Upper lobe of right lung (tissue), 1 donor: Measurements from ENCODE around the gene OSBPL10. TPM values are rescaled to one million over a fixed set of nuclear protein-coding genes. Genes with fewer than 3 reads are reported as not detected.

Source experiments
- ATAC-seq: fragments of 200-7000 bp; cut with Tn5 transposase; one replicate; pipeline ENCODE4 v1.9.1; 2020; ENCODE audit warnings: mild to moderate bottlenecking, moderate library complexity
- DNase-seq: peaks from one replicate; pipeline ENCODE4 v3.0.0-alpha.2; 2020
- H3K27ac ChIP-seq: fragments of 200-600 bp; one replicate; pipeline ENCODE4 v1.8.0; 2022
- H3K27me3 ChIP-seq: fragments of 200-600 bp; one replicate; pipeline ENCODE4 v1.8.0; 2022; ENCODE audit warnings: mild to moderate bottlenecking
- H3K36me3 ChIP-seq: fragments of 200-600 bp; one replicate; pipeline ENCODE4 v1.8.0; 2022
- H3K4me1 ChIP-seq: fragments of 200-600 bp; one replicate; pipeline ENCODE4 v1.8.0; 2022
- H3K4me3 ChIP-seq: fragments of 200-600 bp; one replicate; pipeline ENCODE4 v1.8.0; 2022; ENCODE audit warnings: mild to moderate bottlenecking
- H3K9me3 ChIP-seq: fragments of 200-600 bp; one replicate; pipeline ENCODE4 v1.8.0; 2022
- intact Hi-C: fragments of 100-400 bp; cut with DNase I; formaldehyde crosslinking; loops from one replicate; pipeline ENCODE4 v1.11.0; 2022
- total RNA-seq: library from RNA; stranded (reverse); fragmentation: NEBNext Ultra II Directional; extraction: Animal tissue kit (Norgen Biotek cat#: 25700); gene quantifications from one replicate; pipeline ENCODE4 v1.2.1, GENCODE V29; 2021
- TF ChIP-seq, protein P1 (sequence below): fragments of 200-600 bp; IDR thresholded peaks from one replicate; pipeline ENCODE4 v1.8.0; 2022; ENCODE audit warnings: antibody characterized with exemption
- donor health status: DM: no; HTN: yes; CAD: no; lungs with severe emphysema.

Gene OSBPL10
- total RNA-seq, 1 donor from 2014 or later, result 30.8 TPM

DNA sequence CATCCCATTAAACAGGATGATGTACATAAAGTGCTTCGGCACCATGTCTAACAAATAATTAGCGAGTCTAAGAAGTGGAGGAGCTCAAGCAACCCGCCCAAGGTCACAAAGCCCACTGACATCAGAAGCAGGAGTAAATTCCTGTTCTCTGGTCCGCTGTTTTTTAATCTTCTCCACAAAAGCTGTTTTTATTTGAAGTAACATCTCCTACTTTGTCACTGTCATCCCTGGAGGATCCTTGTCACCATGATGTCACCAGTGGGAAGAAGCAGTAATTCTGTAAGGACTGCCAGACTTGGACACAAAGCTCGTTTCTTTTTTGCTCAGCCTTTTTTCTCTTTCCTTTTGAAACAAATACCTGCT is 232.1 kb downstream of the OSBPL10 start:
- ATAC-seq, result no peak
- Histone ChIP-seq H3K27ac (no peak overlapping the region), H3K9me3 (no peaks in the 10 kb centered on the region), H3K4me1 (peaks cover under 1% of the 10 kb centered on the region), H3K4me3 (no peak overlapping the region), H3K36me3 (no peaks in the 10 kb centered on the region), H3K27me3 (no peaks in the 10 kb centered on the region)
- no peak for DNase-seq
- TF ChIP-seq, protein P1, sequence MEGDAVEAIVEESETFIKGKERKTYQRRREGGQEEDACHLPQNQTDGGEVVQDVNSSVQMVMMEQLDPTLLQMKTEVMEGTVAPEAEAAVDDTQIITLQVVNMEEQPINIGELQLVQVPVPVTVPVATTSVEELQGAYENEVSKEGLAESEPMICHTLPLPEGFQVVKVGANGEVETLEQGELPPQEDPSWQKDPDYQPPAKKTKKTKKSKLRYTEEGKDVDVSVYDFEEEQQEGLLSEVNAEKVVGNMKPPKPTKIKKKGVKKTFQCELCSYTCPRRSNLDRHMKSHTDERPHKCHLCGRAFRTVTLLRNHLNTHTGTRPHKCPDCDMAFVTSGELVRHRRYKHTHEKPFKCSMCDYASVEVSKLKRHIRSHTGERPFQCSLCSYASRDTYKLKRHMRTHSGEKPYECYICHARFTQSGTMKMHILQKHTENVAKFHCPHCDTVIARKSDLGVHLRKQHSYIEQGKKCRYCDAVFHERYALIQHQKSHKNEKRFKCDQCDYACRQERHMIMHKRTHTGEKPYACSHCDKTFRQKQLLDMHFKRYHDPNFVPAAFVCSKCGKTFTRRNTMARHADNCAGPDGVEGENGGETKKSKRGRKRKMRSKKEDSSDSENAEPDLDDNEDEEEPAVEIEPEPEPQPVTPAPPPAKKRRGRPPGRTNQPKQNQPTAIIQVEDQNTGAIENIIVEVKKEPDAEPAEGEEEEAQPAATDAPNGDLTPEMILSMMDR, result no peak
- intact Hi-C loops, result no loop called here

DNA sequence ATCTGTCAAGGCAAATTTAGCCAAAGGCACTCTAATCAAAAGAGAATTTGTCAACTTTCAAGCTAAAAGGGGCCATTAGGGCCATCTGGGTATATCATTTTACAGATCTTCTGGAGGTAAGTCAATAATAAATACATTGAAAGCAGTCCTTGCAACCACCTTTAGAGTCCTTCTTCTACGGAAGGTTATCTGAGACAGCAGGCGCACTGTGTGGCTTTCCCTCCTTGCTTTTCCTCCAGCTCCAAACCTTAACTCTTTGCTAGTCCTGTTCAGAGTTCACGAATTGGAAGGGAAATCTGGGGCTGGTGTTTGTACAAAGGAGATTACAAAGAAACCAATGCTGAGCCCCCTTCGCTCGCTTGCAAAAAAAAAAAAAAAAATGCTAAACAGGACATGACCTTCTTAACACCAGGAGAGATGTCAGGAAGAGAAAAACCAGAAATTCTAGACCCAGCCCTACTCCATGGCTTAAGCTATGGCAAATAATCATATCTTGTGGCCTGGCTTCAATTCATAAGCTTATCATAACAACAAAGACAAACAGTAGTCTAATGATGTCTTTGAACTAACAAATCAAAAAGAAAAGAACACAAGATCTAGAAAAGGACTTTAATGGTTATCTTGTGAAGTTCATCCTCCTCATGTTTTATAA is 232.7 kb downstream of the OSBPL10 start:
- no peak overlapping the region for H3K4me3 ChIP-seq
- no peak overlapping the region for H3K27ac ChIP-seq
- H3K36me3 ChIP-seq, result no peaks in the 10 kb centered on the region
- peaks cover 3% of the 10 kb centered on the region for H3K4me1 ChIP-seq
- H3K9me3 ChIP-seq, result no peaks in the 10 kb centered on the region
- no peak for DNase-seq
- ATAC-seq, result no peak
- TF ChIP-seq, protein P1, result no peak
- H3K27me3 ChIP-seq, result no peaks in the 10 kb centered on the region
- intact Hi-C loops, result no loop called here

DNA sequence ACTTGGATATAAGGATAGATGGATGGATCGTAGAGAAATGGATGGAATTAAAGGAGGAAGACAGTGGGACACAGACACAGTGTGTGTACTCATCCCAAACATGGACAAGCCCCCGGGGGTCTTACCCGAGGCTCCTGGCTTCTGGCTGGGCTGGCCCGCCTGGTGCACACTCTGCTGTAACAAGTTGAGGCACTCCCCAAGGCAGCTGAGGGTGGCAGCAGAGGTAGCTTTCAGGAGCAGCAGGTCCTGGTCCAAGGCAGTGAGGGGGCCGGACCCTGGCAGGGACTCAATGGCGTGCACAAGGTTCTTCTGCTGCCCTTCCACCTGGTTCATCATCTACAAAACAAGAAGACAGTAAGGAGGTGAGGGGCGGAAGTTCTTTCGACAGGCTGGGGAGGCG is 233.3 kb downstream of the OSBPL10 start:
- no peaks in the 10 kb centered on the region for H3K9me3 ChIP-seq
- H3K4me3 ChIP-seq, result no peak overlapping the region
- ATAC-seq, result peak; percentile 19
- intact Hi-C loops, result no loop called here
- DNase-seq, result no peak
- no peak overlapping the region for H3K27ac ChIP-seq
- H3K4me1 ChIP-seq, result peaks cover 3% of the 10 kb centered on the region
- TF ChIP-seq, protein P1, result no peak
- H3K27me3 ChIP-seq, result no peaks in the 10 kb centered on the region
- no peaks in the 10 kb centered on the region for H3K36me3 ChIP-seq

DNA sequence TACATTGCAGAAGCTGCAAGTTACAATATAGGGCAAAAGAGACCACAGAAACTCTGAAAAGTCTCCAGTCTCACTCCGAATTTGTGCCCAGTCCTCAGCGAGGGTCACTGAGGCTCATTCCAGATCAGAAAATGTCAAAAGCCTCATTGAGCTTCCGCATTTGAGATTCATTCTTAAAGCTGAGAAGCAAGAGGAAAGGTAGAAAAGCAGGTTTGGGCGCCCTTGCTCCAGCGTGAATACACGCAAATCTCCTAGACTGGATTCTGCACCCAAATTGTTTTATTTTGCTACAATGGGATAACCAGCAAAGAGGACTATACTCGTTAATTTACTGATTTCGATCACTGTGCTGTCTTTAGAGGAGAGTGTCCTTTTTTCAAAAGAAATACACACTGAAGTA is 236.1 kb downstream of the OSBPL10 start:
- H3K4me1 ChIP-seq, result peaks cover 3% of the 10 kb centered on the region
- DNase-seq, result no peak
- H3K4me3 ChIP-seq, result no peak overlapping the region
- ATAC-seq, result no peak
- no peak overlapping the region for H3K27ac ChIP-seq
- H3K36me3 ChIP-seq, result no peaks in the 10 kb centered on the region
- intact Hi-C loops, result no loop called here
- no peaks in the 10 kb centered on the region for H3K9me3 ChIP-seq
- TF ChIP-seq, protein P1, result no peak
- no peaks in the 10 kb centered on the region for H3K27me3 ChIP-seq

DNA sequence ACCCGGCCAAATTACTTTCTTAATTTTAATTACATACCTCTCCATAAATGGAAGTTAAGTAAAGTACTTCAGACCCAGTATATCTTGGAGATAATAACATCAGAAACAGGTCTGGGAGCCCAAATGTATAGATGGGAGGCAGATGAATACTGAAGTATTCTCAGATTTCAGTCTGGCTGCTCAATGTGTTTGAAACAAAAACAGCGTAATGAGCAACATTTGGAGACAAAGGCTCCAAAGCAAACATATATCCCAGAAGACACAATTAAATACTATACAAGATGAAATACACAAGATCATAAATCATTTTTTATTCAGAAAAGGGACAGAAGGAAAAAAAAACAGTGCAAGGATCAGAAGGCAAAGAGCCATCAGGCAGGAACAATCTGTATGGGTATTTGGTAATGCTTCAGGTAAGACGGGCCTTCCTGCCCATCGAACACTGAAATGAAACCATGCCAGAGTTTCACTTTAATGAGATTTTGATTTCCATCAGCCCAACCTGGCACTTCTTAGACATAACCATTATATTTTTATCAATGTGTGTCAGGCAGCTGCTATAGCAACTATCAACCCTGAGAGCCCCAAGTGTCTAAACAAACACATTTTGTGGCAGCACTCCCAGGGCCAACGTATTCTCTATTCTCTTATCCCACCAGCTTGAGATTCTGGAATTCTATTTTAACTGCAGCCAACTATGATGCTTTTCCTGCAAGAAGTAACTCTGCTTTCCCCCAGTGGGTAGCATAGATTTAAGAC is 237.6 kb downstream of the OSBPL10 start:
- Histone ChIP-seq H3K36me3 (no peaks in the 10 kb centered on the region), H3K4me3 (no peak overlapping the region), H3K27ac (no peak overlapping the region), H3K27me3 (no peaks in the 10 kb centered on the region), H3K9me3 (no peaks in the 10 kb centered on the region), H3K4me1 (peaks cover 3% of the 10 kb centered on the region)
- no peak for ATAC-seq
- intact Hi-C loops, result no loop called here
- TF ChIP-seq, protein P1, result no peak
- no peak for DNase-seq
